ENCODE measurements around the gene EI24.
A peak's percentile ranks its signal among the peaks of the same experiment; 100 is the strongest.

DNA sequence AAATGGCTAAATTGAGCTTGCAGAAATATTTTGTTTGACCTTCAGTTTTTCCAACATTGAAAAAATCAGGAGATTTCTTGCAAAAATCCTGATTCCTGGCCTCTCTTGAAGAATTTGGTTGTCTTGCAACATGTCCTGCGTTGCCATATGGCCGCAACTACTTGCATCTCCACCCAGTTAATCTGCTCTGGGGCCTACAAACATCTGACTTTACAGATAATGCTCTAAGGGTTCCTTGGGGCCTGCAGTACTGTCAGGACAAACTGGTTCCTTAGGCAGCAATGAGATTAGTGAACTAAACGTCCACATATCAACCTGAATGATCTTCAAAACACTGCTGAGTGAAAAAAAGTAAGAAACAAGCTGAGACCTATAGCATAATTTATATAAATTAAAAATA, 36.6 kb upstream of the EI24 start:
- TF ChIP-seq POLR2A (IDR thresholded peaks at IDR 0.05; ENCODE audit: low read length) (no peak), GATA1 (IDR thresholded peaks at IDR 0.05; ENCODE audit: low read depth, low read length) (peak; percentile 42)

Data from erythroblast (primary cell).